ENCODE results near the gene ERGIC3.

Gene ERGIC3

GRCh38 chr20:35561671-35562070, 19.8 kb downstream of the ERGIC3 start:
- DNase-seq (ENCODE audit: low spot score): peak; percentile 33

GRCh38 chr20:35562541-35563110, 20.7 kb downstream of the ERGIC3 start:
- peak; percentile 55 for DNase-seq (ENCODE audit: low spot score)

GRCh38 chr20:35563834-35564233, 22.0 kb downstream of the ERGIC3 start:
- no peak for DNase-seq (ENCODE audit: low spot score)

- DNase-seq (ENCODE audit: low spot score): peak; percentile 36
Observed at GRCh38 chr20:35564905-35565304, 23.0 kb downstream of the ERGIC3 start.

GRCh38 chr20:35568645-35569044, 26.8 kb downstream of the ERGIC3 start:
- peak; percentile 14 for DNase-seq (ENCODE audit: low spot score)

- no peak for DNase-seq (ENCODE audit: low spot score)
Observed at GRCh38 chr20:35571555-35571954, 29.7 kb downstream of the ERGIC3 start.

- no peak for DNase-seq (ENCODE audit: low spot score)
Observed at GRCh38 chr20:35572838-35573237, 31.0 kb downstream of the ERGIC3 start.

- DNase-seq (ENCODE audit: low spot score): no peak
Observed at GRCh38 chr20:35575958-35576357, 34.1 kb downstream of the ERGIC3 start.

- DNase-seq (ENCODE audit: low spot score): no peak
Observed at GRCh38 chr20:35576816-35577215, 34.9 kb downstream of the ERGIC3 start.

GRCh38 chr20:35578469-35578868, 36.6 kb downstream of the ERGIC3 start:
- DNase-seq (ENCODE audit: low spot score): no peak

- no peak for DNase-seq (ENCODE audit: low spot score)
Observed at GRCh38 chr20:35579196-35579595, 37.3 kb downstream of the ERGIC3 start.

- DNase-seq (ENCODE audit: low spot score): no peak
Observed at GRCh38 chr20:35582131-35582530, 40.3 kb downstream of the ERGIC3 start.

GRCh38 chr20:35582741-35583404, 41.0 kb downstream of the ERGIC3 start:
- no peak for DNase-seq (ENCODE audit: low spot score)

- DNase-seq (ENCODE audit: low spot score): no peak
Observed at GRCh38 chr20:35583636-35584560, 42.0 kb downstream of the ERGIC3 start.

- DNase-seq (ENCODE audit: low spot score): no peak
Observed at GRCh38 chr20:35586751-35587425, 45.0 kb downstream of the ERGIC3 start.

GRCh38 chr20:35587436-35587835, 45.6 kb downstream of the ERGIC3 start:
- no peak for DNase-seq (ENCODE audit: low spot score)

GRCh38 chr20:35588397-35588796, 46.5 kb downstream of the ERGIC3 start:
- DNase-seq (ENCODE audit: low spot score): no peak

GRCh38 chr20:35592339-35592974, 50.6 kb downstream of the ERGIC3 start:
- DNase-seq (ENCODE audit: low spot score): no peak

GRCh38 chr20:35595456-35595855, 53.6 kb downstream of the ERGIC3 start:
- DNase-seq (ENCODE audit: low spot score): no peak

- no peak for DNase-seq (ENCODE audit: low spot score)
Observed at GRCh38 chr20:35595901-35596300, 54.0 kb downstream of the ERGIC3 start.

GRCh38 chr20:35597186-35597585, 55.3 kb downstream of the ERGIC3 start:
- peak; percentile 37 for DNase-seq (ENCODE audit: low spot score)

- no peak for DNase-seq (ENCODE audit: low spot score)
Observed at GRCh38 chr20:35598476-35598875, 56.6 kb downstream of the ERGIC3 start.

All from left forelimb (tissue), 1 donor.